ENCODE results near the gene LINC01488.

DNA sequence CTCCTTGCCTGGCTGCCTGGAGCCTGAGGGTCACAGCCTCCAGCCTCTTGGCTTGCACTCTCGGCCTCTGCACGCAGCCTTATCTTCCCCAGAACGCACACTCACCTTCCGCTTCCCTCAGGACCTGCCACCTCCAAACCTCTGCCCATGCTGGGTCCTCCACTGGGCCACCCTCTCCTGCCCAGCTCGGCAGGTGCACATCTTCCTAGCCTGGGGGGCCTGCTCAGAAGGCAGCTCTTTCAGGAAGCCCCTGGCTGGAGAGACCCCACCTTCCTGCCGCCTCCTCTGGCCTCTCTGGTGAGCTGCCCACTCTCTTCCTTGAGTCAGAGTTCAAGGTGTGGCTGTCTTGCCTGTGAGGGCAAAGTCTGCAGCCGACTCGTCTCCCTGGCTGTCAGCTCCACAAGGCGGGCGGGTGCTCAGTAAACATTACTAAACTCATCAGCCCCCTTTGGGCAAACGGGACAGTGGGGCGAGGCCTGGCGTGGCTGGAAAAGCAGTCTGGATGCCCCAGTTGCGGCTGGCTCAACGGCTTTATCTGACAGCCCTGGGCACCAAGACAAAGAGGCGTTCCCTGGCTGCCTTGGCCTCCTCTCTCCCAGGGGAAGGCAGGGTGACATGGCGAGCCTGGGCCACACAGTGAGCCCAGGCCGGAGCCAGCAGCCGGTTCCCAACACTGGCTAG is 1.7 kb upstream of the LINC01488 start:
- TF ChIP-seq NRF1 (IDR thresholded peaks at IDR 0.05; ENCODE audit: low read depth, low read length) (no peak), RAD21 (IDR thresholded peaks at IDR 0.05; ENCODE audit: low read length) (no peak), POLR2AphosphoS5 (IDR thresholded peaks at IDR 0.05; ENCODE audit: low read depth, low read length) (no peak), EZH2phosphoT487 (IDR thresholded peaks at IDR 0.05; ENCODE audit: borderline replicate concordance, low read depth) (no peak), FOXM1 (IDR thresholded peaks at IDR 0.05; ENCODE audit: low read depth) (no peak), GABPA (IDR thresholded peaks at IDR 0.05; ENCODE audit: low read depth) (no peak), YY1 (IDR thresholded peaks at IDR 0.05; ENCODE audit: low read depth) (no peak), FOSL2 (IDR thresholded peaks at IDR 0.05; ENCODE audit: borderline replicate concordance, low read depth) (no peak)
- TF ChIP-seq, protein P1, sequence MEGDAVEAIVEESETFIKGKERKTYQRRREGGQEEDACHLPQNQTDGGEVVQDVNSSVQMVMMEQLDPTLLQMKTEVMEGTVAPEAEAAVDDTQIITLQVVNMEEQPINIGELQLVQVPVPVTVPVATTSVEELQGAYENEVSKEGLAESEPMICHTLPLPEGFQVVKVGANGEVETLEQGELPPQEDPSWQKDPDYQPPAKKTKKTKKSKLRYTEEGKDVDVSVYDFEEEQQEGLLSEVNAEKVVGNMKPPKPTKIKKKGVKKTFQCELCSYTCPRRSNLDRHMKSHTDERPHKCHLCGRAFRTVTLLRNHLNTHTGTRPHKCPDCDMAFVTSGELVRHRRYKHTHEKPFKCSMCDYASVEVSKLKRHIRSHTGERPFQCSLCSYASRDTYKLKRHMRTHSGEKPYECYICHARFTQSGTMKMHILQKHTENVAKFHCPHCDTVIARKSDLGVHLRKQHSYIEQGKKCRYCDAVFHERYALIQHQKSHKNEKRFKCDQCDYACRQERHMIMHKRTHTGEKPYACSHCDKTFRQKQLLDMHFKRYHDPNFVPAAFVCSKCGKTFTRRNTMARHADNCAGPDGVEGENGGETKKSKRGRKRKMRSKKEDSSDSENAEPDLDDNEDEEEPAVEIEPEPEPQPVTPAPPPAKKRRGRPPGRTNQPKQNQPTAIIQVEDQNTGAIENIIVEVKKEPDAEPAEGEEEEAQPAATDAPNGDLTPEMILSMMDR (IDR thresholded peaks at IDR 0.05): no peak
- TF ChIP-seq, protein P2, sequence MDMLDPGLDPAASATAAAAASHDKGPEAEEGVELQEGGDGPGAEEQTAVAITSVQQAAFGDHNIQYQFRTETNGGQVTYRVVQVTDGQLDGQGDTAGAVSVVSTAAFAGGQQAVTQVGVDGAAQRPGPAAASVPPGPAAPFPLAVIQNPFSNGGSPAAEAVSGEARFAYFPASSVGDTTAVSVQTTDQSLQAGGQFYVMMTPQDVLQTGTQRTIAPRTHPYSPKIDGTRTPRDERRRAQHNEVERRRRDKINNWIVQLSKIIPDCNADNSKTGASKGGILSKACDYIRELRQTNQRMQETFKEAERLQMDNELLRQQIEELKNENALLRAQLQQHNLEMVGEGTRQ (IDR thresholded peaks at IDR 0.05; ENCODE audit: borderline replicate concordance, low read depth, low read length): no peak
